Measurements from ENCODE around the gene MAPKBP1.

Gene MAPKBP1

GRCh38 chr15:41852736-41853590, 78.7 kb downstream of the MAPKBP1 start:
- DNase-seq (ENCODE audit: low read depth): no peak
- TF ChIP-seq CTCF (IDR thresholded peaks at IDR 0.05; ENCODE audit: control insufficient read depth, extremely low read depth, insufficient read depth): no peak
- H3K4me3 ChIP-seq (ENCODE audit: low read depth, low read length): no peak overlapping the region

GRCh38 chr15:41853831-41854230, 79.5 kb downstream of the MAPKBP1 start:
- TF ChIP-seq CTCF (IDR thresholded peaks at IDR 0.05; ENCODE audit: control insufficient read depth, extremely low read depth, insufficient read depth): no peak
- no peak for DNase-seq (ENCODE audit: low read depth)

GRCh38 chr15:41854443-41854842, 80.2 kb downstream of the MAPKBP1 start:
- no peak for TF ChIP-seq CTCF (IDR thresholded peaks at IDR 0.05; ENCODE audit: control insufficient read depth, extremely low read depth, insufficient read depth)
- DNase-seq (ENCODE audit: low read depth): no peak
- H3K4me3 ChIP-seq (ENCODE audit: low read depth, low read length): no peak overlapping the region

More at GRCh38 chr15:41853831-41854230, 79.5 kb downstream of the MAPKBP1 start:
- H3K4me3 ChIP-seq (ENCODE audit: low read depth, low read length): no peak overlapping the region

GRCh38 chr15:41855261-41855961, 81.1 kb downstream of the MAPKBP1 start:
- TF ChIP-seq CTCF (IDR thresholded peaks at IDR 0.05; ENCODE audit: control insufficient read depth, extremely low read depth, insufficient read depth): no peak
- no peak overlapping the region for H3K4me3 ChIP-seq (ENCODE audit: low read depth, low read length)
- no peak for DNase-seq (ENCODE audit: low read depth)

GRCh38 chr15:41856262-41856661, 82.0 kb downstream of the MAPKBP1 start:
- DNase-seq (ENCODE audit: low read depth): no peak
- H3K4me3 ChIP-seq (ENCODE audit: low read depth, low read length): no peak overlapping the region
- TF ChIP-seq CTCF (IDR thresholded peaks at IDR 0.05; ENCODE audit: control insufficient read depth, extremely low read depth, insufficient read depth): no peak

- DNase-seq (ENCODE audit: low read depth): no peak
- TF ChIP-seq CTCF (IDR thresholded peaks at IDR 0.05; ENCODE audit: control insufficient read depth, extremely low read depth, insufficient read depth): no peak
- H3K4me3 ChIP-seq (ENCODE audit: low read depth, low read length): no peak overlapping the region
Measured at GRCh38 chr15:41856716-41857115, 82.4 kb downstream of the MAPKBP1 start.

Data from LNCaP clone FGC (cell line).